Forelimb muscle (tissue), 1 donor: ENCODE measurements around the gene ATOH8. TPM values are rescaled to one million over a fixed set of nuclear protein-coding genes. Genes with fewer than 3 reads are reported as not detected.
"Not testable (repeated sequence)": the region's sequence is repeated elsewhere in the genome, so short reads cannot be mapped to it uniquely, and the experiment has no call there.

Experiments used
- DNase-seq: peaks from one replicate; pipeline ENCODE4 v3.0.0-alpha.2; 2013; ENCODE audit warnings: low read depth
- polyA plus RNA-seq: library from polyadenylated mRNA; unstranded; fragments of 120-200 nt; gene quantifications from one replicate; pipeline ENCODE4 v1.2.1, GENCODE V29; 2013; ENCODE audit not compliant: insufficient read length

Gene ATOH8
- polyA plus RNA-seq, 1 donor: 21.1 TPM

DNA sequence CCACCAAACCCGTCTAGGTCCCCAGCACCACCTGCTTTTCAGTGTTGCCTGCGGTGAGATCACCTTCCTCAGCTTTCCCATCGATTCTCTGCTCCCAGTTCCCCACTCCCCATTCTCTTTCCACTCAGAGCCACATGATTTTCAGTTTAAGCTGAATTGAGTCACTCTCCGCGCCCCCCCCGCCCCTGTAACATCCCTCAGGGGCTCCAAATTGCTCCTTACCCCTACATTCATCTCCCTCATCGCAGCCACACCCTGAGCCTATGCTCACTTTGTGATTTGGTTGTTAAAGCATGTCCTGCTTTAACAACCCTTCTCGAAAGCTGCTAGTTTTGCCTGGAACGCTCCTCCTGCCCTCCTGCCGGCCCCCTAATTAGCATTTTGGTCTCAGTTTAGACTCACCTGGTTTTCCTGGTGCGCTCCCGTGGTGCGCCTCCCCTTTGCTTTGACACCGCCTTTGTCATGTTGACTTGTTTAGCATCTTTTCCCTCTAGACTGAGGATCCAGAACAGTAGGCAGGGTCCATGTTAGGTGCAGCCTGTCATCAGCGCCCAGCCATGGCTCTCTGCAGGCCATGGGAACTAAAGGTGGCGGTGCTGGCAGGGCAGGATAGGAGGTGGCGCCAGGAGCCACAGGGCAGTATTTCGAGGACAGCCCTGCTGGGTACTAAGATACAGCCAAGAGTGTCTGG is 74.2 kb downstream of the ATOH8 start:
- DNase-seq: no peak

DNA sequence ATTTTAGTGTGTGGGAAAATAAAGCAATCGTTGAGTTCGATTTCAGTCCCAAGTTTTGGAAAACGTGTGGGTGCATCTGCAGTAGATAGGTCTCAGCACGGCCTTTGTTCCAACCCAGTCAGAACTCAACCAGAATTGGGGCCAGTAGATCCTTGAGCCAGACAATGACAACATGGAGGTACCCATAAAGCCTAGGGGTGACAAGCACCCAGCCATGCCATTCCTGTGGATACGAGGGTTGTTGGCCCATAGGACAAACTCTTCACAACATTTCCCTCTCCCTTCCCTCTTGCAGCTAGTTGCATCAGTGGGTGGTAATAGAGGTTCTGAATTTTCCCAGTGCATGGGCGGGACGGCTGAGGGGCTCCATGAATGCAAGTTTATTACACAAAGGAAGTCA is 74.9 kb downstream of the ATOH8 start:
- DNase-seq: no peak

DNA sequence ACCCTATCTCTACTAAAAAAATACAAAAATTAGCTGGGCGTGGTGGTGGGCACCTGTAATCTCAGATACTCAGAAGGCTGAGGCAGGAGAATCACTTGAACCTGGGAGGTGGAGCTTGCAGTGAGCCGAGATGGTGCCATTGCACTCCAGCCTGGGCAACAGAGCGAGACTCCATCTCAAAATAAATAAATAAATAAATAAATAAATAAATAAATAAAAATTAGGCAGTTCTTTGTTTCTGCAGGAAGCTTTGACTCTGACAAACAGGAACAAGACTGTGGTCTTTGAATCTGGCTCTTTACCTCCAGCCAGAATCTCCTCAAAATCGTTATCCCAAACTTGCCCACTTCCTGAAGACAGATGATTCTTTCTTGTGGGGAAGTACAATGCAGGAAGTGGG is 75.6 kb downstream of the ATOH8 start:
- DNase-seq: not testable (repeated sequence)

DNA sequence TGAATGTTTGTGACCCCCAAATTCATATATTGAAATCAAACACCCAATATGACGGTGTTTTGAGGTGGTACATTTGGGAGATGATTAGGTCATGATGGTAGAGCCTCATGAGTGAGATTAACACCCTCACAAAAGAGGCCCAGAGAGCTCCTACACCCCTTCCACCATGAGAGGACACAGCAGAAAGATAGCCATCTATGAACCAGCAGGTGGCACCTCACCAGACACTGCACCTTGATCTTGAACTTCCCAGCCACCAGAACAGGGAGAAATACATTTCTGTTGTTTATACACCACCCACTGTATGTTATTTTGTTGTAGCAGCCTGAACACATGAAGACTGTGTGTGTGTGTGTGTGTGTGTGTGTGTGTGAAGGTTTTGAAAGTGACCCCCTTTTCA is 76.9 kb downstream of the ATOH8 start:
- DNase-seq: no peak

DNA sequence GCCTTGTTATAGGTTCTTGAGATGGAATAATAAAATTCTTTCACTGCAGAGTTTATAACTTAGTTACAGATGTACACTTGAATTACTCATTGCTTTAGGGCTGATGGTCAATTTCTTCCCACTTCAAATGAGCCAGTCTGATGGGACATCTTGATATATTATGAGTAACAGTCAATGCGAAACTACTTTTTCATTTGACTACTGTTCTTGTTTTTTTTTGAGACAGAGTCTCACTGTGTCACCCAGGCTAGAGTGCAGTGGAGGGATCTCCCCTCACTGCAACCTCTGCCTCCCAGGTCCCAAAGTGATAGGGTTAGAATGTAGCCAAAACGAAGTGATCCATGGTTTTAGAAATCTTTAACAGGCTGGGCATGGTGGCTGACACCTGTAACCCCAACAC is 77.9 kb downstream of the ATOH8 start:
- no peak for DNase-seq

DNA sequence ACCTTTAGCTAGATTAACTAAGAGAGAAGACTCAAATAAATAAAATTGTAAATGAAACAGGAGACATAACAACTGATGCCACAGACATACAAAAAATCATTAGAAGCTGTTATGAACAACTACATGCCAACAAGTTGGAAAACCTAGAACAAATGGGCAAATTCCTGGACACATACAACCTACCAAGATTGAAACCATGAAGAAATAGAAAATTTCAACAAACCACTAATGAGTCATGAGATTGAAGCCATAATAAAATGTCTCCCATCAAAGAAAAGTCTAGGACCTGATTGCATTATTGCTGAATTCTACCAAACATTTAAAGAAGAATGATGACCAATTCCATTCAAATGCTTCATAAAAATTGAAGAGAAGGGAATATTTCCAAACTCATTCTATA is 80.7 kb downstream of the ATOH8 start:
- no peak for DNase-seq

Other genes starting within 250 kb of the ATOH8 start
- gene MAT2A, start 214.8 kb upstream of the ATOH8 start, polyA plus RNA-seq: 233 TPM
- gene GGCX, start 192.5 kb upstream of the ATOH8 start, polyA plus RNA-seq: 19.7 TPM
- gene VAMP8, start 176.4 kb upstream of the ATOH8 start, polyA plus RNA-seq: 12.8 TPM
- gene VAMP5, start 169.6 kb upstream of the ATOH8 start, polyA plus RNA-seq: 43.5 TPM
- gene RNF181, start 158.2 kb upstream of the ATOH8 start, polyA plus RNA-seq: 55.9 TPM
- gene TMEM150A, start 151.3 kb upstream of the ATOH8 start, polyA plus RNA-seq: 9.9 TPM
- 49.3 TPM for gene C2orf68, start 141.9 kb upstream of the ATOH8 start, polyA plus RNA-seq
- gene USP39, start 137.8 kb upstream of the ATOH8 start, polyA plus RNA-seq: 37.9 TPM
- 0.08 TPM for gene SFTPB, start 85.8 kb upstream of the ATOH8 start, polyA plus RNA-seq
- 0.99 TPM for gene GNLY, start 59.6 kb upstream of the ATOH8 start, polyA plus RNA-seq
- gene ST3GAL5, start 135.0 kb downstream of the ATOH8 start, polyA plus RNA-seq: 32.8 TPM